ENCODE measurements around the gene SOAT1. TPM values are rescaled to one million over a fixed set of nuclear protein-coding genes. Genes with fewer than 3 reads are reported as not detected.

The SOAT1 gene
- polyA plus RNA-seq, 1 of the 3 experiments (the other 2 are of a cell fraction), result 8.1 TPM

GRCh38 chr1:179297105-179297378 lies 3.4 kb downstream of the SOAT1 start:
- H3K4me3 ChIP-seq (ENCODE audit: low read depth in 2 of 2, low read length in 1 of 2), result no peak overlapping the region
- WGBS (ENCODE audit: low lambda C conversion rate), result 91% methylated on average over 3 of the region's 3 CpGs

More at GRCh38 chr1:179297105-179297378, 3.4 kb downstream of the SOAT1 start:
- H3K36me3 ChIP-seq (replicated peaks in 1 of 2; ENCODE audit: control insufficient read depth in 1 of 2, insufficient read depth in 2 of 2, low read length in 1 of 2), result no peaks in the 10 kb centered on the region
- H3K9me2 ChIP-seq, result no peaks in the 10 kb centered on the region
- peaks cover 6 to 10% of the 10 kb centered on the region in 2 experiments; a peak in 2 of 4 replicates for H3K4me1 ChIP-seq (ENCODE audit: control insufficient read depth in 1 of 2, insufficient read depth in 2 of 2, low read depth in 1 of 2, low read length in 1 of 2)
- H3K9ac ChIP-seq, result no peak overlapping the region
- H3K9me3 ChIP-seq, result no peaks in the 10 kb centered on the region
- no peaks in the 10 kb centered on the region for H3K27me3 ChIP-seq (ENCODE audit: insufficient read depth)
- no peaks in the 10 kb centered on the region; the same call in 1 of the 2 replicates for H4K20me1 ChIP-seq (ENCODE audit: insufficient read depth)
- no peak overlapping the region for H3K4me2 ChIP-seq
- no peak overlapping the region for H2AFZ ChIP-seq (ENCODE audit: low read depth)
- TF ChIP-seq FOXM1 (IDR thresholded peaks at IDR 0.05; ENCODE audit: low read depth) (no peak), RFX5 (IDR thresholded peaks at IDR 0.05; ENCODE audit: low read length) (no peak), RAD21 (IDR thresholded peaks at IDR 0.05; ENCODE audit: low read length) (no peak), MAX (IDR thresholded peaks at IDR 0.05; ENCODE audit: low read depth) (no peak), FOXJ3 (CRISPR knock-in tag; IDR thresholded peaks at IDR 0.05) (no peak), USF1 (IDR thresholded peaks at IDR 0.05; ENCODE audit: borderline replicate concordance, low read depth) (no peak), POLR2AphosphoS5 (IDR thresholded peaks at IDR 0.05; ENCODE audit: low read depth, low read length) (no peak), REST (IDR thresholded peaks at IDR 0.05; ENCODE audit: low read depth, low read length) (no peak), PBX3 (IDR thresholded peaks at IDR 0.05) (no peak)
- H3K79me2 ChIP-seq (ENCODE audit: insufficient read depth), result peaks cover 71% of the 10 kb centered on the region
- no peak overlapping the region for H3K27ac ChIP-seq (ENCODE audit: low read depth in 2 of 2, low read length in 1 of 2)
- H3F3A ChIP-seq (replicated peaks; ENCODE audit: insufficient read depth), result peaks cover 11% of the 10 kb centered on the region
- CTCF ChIA-PET, result interaction anchor here (0.7 kb wide), 1 partner anchor 70 kb away, joined by 3 read pairs; no protein-coding TSS in a partner anchor
- DNase-seq, result no peak
- POLR2A ChIA-PET, result no interaction called here

Measured in SK-N-SH (cell line).